DOHH2 (cell line): ENCODE data around the gene S100A16.
"Not testable (repeated sequence)": the region's sequence is repeated elsewhere in the genome, so short reads cannot be mapped to it uniquely, and the experiment has no call there.

ENCODE experiments used
- H3F3A ChIP-seq: fragments of 200-600 bp; sonication (generic), shearing (Covaris generic); 2 replicates; pipeline ENCODE4 v1.6.0; 2016; ENCODE audit warnings: antibody characterized with exemption, mild to moderate bottlenecking; ENCODE audit not compliant: control insufficient read depth, insufficient read depth
- H3K27ac ChIP-seq: fragments of 200-600 bp; sonication (generic); 2 replicates; pipeline ENCODE4 v1.5.1; 2014; ENCODE audit warnings: low read depth, mild to moderate bottlenecking, low read length, moderate library complexity
- H3K27me3 ChIP-seq: fragments of 200-600 bp; sonication (generic); 2 replicates; pipeline ENCODE4 v1.6.1; 2014; ENCODE audit warnings: mild to moderate bottlenecking, low read length, mixed read lengths; ENCODE audit not compliant: control insufficient read depth
- H3K36me3 ChIP-seq: fragments of 200-600 bp; sonication (generic); 2 replicates; pipeline ENCODE4 v1.6.1; 2014; ENCODE audit warnings: mild to moderate bottlenecking, low read length, moderate library complexity, mixed read lengths; ENCODE audit not compliant: control insufficient read depth
- H3K4me1 ChIP-seq: fragments of 200-600 bp; sonication (generic); 2 replicates; pipeline ENCODE4 v1.6.1; 2014; ENCODE audit warnings: mild to moderate bottlenecking, low read length, mixed read lengths; ENCODE audit not compliant: control insufficient read depth
- H3K4me2 ChIP-seq: fragments of 200-600 bp; sonication (generic); 2 replicates; pipeline ENCODE4 v1.6.0; 2014; ENCODE audit warnings: mild to moderate bottlenecking, low read length, moderate library complexity
- H3K4me3 ChIP-seq: fragments of 200-600 bp; sonication (generic); 2 replicates; pipeline ENCODE4 v1.5.1; 2014; ENCODE audit warnings: mild to moderate bottlenecking, low read length, mixed read lengths
- H3K79me2 ChIP-seq: fragments of 200-600 bp; sonication (generic); 2 replicates; pipeline ENCODE4 v1.6.1; 2014; ENCODE audit warnings: mild to moderate bottlenecking, low read length, mixed read lengths; ENCODE audit not compliant: control insufficient read depth
- H3K9me2 ChIP-seq: fragments of 200-600 bp; sonication (generic); replicated peaks from 2 replicates; pipeline ENCODE4 v1.6.1; 2014; ENCODE audit warnings: mild to moderate bottlenecking, low read length, mixed read lengths; ENCODE audit not compliant: control insufficient read depth
- H3K9me3 ChIP-seq: fragments of 200-600 bp; sonication (generic); 2 replicates; pipeline ENCODE4 v1.6.1; 2014; ENCODE audit warnings: antibody characterized with exemption, low read length, mixed read lengths; ENCODE audit not compliant: control insufficient read depth, insufficient read depth
- H4K20me1 ChIP-seq: fragments of 200-600 bp; sonication (generic); 2 replicates; pipeline ENCODE4 v1.6.0; 2014; ENCODE audit warnings: low read depth, mild to moderate bottlenecking, antibody characterized with exemption, low read length, moderate library complexity; ENCODE audit not compliant: control insufficient read depth, insufficient read depth
- CTCF ChIP-seq: fragments of 200-600 bp; sonication (generic); IDR thresholded peaks from one replicate; pipeline ENCODE4 v1.5.1; 2014; ENCODE audit warnings: antibody characterized with exemption, mild to moderate bottlenecking, low read depth, low read length; ENCODE audit not compliant: poor library complexity, severe bottlenecking
- EZH2phosphoT487 ChIP-seq: fragments of 200-600 bp; sonication (generic); IDR thresholded peaks from 2 replicates; pipeline ENCODE4 v1.6.1; 2017; ENCODE audit warnings: borderline replicate concordance, mild to moderate bottlenecking, antibody characterized with exemption, low read length, moderate library complexity, mixed read lengths

S100A16 gene

DNA sequence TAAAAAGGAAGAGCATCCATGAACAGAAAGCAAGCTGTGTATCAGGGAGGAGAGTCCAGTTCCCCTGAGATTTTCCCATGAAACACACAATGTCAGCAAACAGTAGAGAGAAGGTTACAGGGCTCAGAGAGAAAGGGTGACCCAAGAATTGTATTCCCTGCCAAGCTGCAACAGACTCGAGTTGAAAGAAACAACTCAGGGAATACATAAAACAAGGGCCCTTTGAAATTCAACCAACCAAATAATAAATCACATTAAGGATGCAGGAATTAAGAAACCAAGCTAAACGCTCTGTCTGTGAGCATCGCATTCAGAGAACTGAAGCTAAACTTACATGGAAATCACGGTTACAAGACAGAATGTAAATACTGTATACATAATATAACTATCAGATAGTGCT lies 20.2 kb downstream of the S100A16 start:
- Histone ChIP-seq H3K27ac (no peak overlapping the region), H3F3A (no peaks in the 10 kb centered on the region), H3K4me1 (peaks cover 5% of the 10 kb centered on the region), H3K9me3 (no peaks in the 10 kb centered on the region), H3K4me2 (no peak overlapping the region), H3K4me3 (no peak overlapping the region), H3K9me2 (no peaks in the 10 kb centered on the region), H3K36me3 (no peaks in the 10 kb centered on the region), H4K20me1 (no peaks in the 10 kb centered on the region), H3K27me3 (no peaks in the 10 kb centered on the region), H3K79me2 (no peaks in the 10 kb centered on the region)
- no peak for TF ChIP-seq EZH2phosphoT487
- no peak for TF ChIP-seq CTCF

DNA sequence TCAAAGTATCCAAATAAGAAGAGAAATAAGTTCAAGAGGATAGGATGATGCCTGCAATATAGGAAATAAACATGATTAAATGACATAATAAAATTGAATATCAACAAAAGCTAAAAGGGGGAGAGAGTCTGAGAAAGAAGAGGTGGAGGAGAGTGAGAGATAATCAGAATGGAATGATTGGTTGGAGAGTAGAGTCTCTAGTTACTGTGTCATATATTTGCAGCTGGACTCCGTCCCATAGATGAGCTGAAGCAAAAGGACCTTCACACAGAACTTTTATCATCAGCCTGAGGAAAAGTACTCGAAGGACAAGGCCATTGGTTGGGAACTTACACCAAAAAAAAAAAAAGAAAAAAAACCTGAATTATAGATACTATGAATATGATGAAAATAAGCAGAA lies 24.5 kb downstream of the S100A16 start:
- Histone ChIP-seq H3K4me2 (no peak overlapping the region), H3F3A (no peaks in the 10 kb centered on the region), H3K4me3 (no peak overlapping the region), H3K4me1 (peaks cover 6% of the 10 kb centered on the region), H3K9me2 (no peaks in the 10 kb centered on the region), H3K27me3 (no peaks in the 10 kb centered on the region; the same call in none of the 2 replicates), H4K20me1 (no peaks in the 10 kb centered on the region), H3K27ac (no peak overlapping the region), H3K9me3 (no peaks in the 10 kb centered on the region), H3K36me3 (no peaks in the 10 kb centered on the region), H3K79me2 (no peaks in the 10 kb centered on the region)
- no peak for TF ChIP-seq CTCF
- TF ChIP-seq EZH2phosphoT487: no peak

- not testable (repeated sequence) for H3K27me3 ChIP-seq, H3K27ac ChIP-seq, H3K9me3 ChIP-seq, H4K20me1 ChIP-seq, H3K4me2 ChIP-seq, H3K4me1 ChIP-seq, H3F3A ChIP-seq, H3K79me2 ChIP-seq, H3K4me3 ChIP-seq, H3K9me2 ChIP-seq, H3K36me3 ChIP-seq
Measured at GRCh38 chr1:153588033-153588432, 24.9 kb downstream of the S100A16 start.

GRCh38 chr1:153587314-153587713 lies 25.6 kb downstream of the S100A16 start:
- Histone ChIP-seq H3K9me2 (no peaks in the 10 kb centered on the region), H3K36me3 (no peaks in the 10 kb centered on the region), H3K27ac (no peak overlapping the region), H3K27me3 (no peaks in the 10 kb centered on the region; the same call in none of the 2 replicates), H3K4me1 (peaks cover 6% of the 10 kb centered on the region), H3K9me3 (no peaks in the 10 kb centered on the region), H3K4me2 (no peak overlapping the region), H4K20me1 (no peaks in the 10 kb centered on the region), H3F3A (no peaks in the 10 kb centered on the region), H3K4me3 (no peak overlapping the region), H3K79me2 (no peaks in the 10 kb centered on the region)
- TF ChIP-seq EZH2phosphoT487 (no peak), CTCF (no peak)
